ENCODE data around the gene TIPRL.

GRCh38 chr1:168148916-168149315 lies 29.8 kb upstream of the TIPRL start:
- TF ChIP-seq GATA2 (IDR thresholded peaks at IDR 0.05; ENCODE audit: low read depth, low read length): no peak
- TF ChIP-seq GATA3 (IDR thresholded peaks at IDR 0.05; ENCODE audit: low read depth, low read length): no peak

Data from SH-SY5Y (cell line).